GM18951 (cell line): ENCODE measurements around the gene GLI3.

Experiments used
- POLR2A ChIP-seq: IDR thresholded peaks from 4 replicates; pipeline ENCODE4 v1.6.1; 2011; ENCODE audit warnings: mild to moderate bottlenecking; ENCODE audit not compliant: insufficient read length, insufficient read depth; ENCODE audit errors: extremely low read depth
- in situ Hi-C: fragments of 300-500 bp; cut with MboI; formaldehyde crosslinking; loops from one replicate; pipeline ENCODE4 v1.12.0; 2022; ENCODE audit warnings: low sequenced_read_pairs, mixed read lengths, inconsistent platforms; ENCODE audit not compliant: unreplicated experiment

GLI3 gene

DNA sequence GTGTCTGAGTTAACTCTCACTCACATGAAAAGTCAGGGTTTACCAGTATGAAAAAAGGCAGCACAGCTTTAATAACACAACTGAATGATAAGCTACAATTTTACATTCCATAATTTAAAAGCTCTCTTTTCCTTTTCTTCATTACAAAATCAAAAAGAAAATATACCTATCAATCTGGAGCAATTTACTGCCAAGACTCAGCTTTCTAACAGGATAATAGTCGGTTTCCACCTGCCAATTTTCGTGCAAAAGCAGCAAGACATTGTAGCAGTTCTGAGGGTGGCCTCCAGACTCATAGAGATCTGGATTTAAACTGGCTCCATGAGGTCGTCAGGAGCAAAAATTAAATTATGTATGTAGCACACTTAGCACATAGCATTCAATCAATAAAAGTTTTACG is 191.0 kb downstream of the GLI3 start:
- in situ Hi-C loops = no loop called here
- TF ChIP-seq POLR2A = no peak

- no peak for TF ChIP-seq POLR2A
- in situ Hi-C loops = no loop called here
Measured at GRCh38 chr7:42039921-42040320, 197.1 kb downstream of the GLI3 start.

DNA sequence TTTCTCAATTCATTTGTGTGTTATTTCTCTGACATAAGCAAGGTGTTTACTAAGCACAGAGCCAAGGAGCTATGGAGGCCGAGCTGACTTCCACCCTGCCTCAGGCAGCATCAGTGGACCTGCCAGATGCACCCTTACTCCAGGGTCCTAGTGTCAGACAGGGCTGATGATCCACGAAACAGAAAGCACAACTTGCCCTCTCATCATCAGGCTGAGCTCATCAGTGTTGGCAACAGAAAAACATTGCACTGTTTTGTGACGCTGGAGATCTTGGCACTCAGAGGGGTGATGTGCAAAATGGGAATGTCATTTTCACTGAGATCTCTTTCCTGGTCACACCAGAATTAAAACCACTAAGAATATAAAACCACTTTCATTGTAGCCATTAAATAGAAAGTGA is 201.8 kb downstream of the GLI3 start:
- in situ Hi-C loops = no loop called here
- no peak for TF ChIP-seq POLR2A

GRCh38 chr7:42033480-42033879 is 203.5 kb downstream of the GLI3 start:
- TF ChIP-seq POLR2A = no peak
- in situ Hi-C loops = no loop called here

- in situ Hi-C loops = no loop called here
- no peak for TF ChIP-seq POLR2A
Measured at GRCh38 chr7:42029405-42029804, 207.6 kb downstream of the GLI3 start.

DNA sequence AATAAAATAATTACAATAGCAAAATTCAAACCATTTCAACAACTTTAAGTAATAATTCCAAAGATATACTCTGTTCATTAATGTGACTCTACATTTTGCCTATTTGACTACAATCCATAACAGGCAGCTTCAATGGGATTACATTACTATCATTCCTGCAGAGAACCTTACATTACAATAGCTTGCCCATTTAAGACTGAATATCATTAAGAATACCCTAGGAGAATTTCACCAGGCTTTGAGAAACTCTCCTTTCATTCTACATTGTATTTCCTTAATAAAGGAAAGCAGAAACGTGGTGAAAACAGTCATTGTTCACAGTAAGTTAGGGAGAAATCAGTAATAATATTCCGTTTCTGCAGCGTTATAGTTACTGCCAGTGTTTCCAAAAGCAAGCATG is 209.5 kb downstream of the GLI3 start:
- in situ Hi-C loops = no loop called here
- no peak for TF ChIP-seq POLR2A

GRCh38 chr7:42026622-42027197 is 210.3 kb downstream of the GLI3 start:
- in situ Hi-C loops = no loop called here
- no peak for TF ChIP-seq POLR2A

GRCh38 chr7:42025635-42026375 is 211.2 kb downstream of the GLI3 start:
- TF ChIP-seq POLR2A = no peak
- in situ Hi-C loops = no loop called here

- no peak for TF ChIP-seq POLR2A
- in situ Hi-C loops = no loop called here
Measured at GRCh38 chr7:42024537-42024936, 212.5 kb downstream of the GLI3 start.

GRCh38 chr7:42023262-42023661 is 213.7 kb downstream of the GLI3 start:
- in situ Hi-C loops = no loop called here
- no peak for TF ChIP-seq POLR2A

DNA sequence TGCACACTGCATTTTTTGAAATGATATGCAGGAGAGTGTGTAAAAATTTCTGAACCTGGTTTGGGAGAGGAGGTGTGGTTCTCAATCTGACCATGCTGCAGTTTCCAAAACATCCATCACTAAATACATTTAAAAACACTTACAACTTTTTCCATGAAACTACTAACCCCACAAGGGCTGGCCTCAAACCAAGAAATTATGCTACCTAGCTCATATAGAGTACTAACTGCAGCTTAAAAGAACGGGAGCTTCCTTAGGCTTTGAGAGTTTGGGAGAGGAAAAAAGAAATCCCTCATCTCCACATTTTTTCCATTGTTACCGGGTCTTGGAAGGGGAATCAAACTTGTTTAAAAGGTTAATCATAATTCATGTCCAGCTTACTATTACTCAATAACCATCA is 214.2 kb downstream of the GLI3 start:
- in situ Hi-C loops = no loop called here
- no peak for TF ChIP-seq POLR2A

DNA sequence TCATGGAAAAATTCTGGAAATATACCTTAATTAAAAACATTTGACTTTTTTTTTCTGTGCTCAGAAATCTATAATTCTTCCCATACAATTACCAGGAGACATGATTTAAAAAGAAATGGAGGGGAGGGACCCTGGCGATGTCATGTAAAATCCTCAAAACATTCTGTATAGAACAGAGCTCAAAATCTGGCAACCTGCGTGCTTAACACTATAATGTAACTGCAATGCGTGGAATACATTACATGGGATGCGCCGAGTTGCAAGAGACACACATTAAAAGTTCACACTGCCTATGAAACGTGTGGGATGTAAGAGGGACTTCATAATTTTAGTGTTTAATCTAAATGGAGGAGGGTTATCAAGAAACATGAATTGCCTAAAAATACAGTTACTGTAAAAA is 215.0 kb downstream of the GLI3 start:
- in situ Hi-C loops = no loop called here
- TF ChIP-seq POLR2A = no peak

- in situ Hi-C loops = no loop called here
- no peak for TF ChIP-seq POLR2A
Measured at GRCh38 chr7:42021631-42022030, 215.4 kb downstream of the GLI3 start.

GRCh38 chr7:42020061-42020460 is 216.9 kb downstream of the GLI3 start:
- in situ Hi-C loops = no loop called here
- no peak for TF ChIP-seq POLR2A
